ENCODE results near the gene SLC2A1.

DNA sequence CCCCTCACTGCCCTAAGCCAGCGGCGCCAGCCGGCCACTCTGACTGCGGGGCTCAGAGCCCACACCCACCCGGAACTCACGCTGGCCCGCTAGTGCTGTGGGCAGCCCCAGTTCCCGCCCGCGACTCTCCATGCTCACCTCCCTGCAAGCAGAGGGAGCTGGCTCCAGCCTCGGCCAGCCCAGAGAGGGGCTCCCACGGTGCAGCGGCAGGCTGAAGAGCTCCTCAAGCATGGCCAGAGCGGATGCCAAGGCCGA, 41.5 kb downstream of the SLC2A1 start:
- TF ChIP-seq, protein P1, sequence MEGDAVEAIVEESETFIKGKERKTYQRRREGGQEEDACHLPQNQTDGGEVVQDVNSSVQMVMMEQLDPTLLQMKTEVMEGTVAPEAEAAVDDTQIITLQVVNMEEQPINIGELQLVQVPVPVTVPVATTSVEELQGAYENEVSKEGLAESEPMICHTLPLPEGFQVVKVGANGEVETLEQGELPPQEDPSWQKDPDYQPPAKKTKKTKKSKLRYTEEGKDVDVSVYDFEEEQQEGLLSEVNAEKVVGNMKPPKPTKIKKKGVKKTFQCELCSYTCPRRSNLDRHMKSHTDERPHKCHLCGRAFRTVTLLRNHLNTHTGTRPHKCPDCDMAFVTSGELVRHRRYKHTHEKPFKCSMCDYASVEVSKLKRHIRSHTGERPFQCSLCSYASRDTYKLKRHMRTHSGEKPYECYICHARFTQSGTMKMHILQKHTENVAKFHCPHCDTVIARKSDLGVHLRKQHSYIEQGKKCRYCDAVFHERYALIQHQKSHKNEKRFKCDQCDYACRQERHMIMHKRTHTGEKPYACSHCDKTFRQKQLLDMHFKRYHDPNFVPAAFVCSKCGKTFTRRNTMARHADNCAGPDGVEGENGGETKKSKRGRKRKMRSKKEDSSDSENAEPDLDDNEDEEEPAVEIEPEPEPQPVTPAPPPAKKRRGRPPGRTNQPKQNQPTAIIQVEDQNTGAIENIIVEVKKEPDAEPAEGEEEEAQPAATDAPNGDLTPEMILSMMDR (IDR thresholded peaks at IDR 0.05; ENCODE audit: low read depth, low read length), result no peak
- TF ChIP-seq EZH2phosphoT487 (IDR thresholded peaks at IDR 0.05; ENCODE audit: low read depth), result no peak

Data from OCI-LY3 (cell line).